Measurements from ENCODE around the gene NARF. TPM values are rescaled to one million over a fixed set of nuclear protein-coding genes. Genes with fewer than 3 reads are reported as not detected.

NARF gene
- total RNA-seq, 2 donors from 2014 or later: 86.2 to 94.4 TPM

DNA sequence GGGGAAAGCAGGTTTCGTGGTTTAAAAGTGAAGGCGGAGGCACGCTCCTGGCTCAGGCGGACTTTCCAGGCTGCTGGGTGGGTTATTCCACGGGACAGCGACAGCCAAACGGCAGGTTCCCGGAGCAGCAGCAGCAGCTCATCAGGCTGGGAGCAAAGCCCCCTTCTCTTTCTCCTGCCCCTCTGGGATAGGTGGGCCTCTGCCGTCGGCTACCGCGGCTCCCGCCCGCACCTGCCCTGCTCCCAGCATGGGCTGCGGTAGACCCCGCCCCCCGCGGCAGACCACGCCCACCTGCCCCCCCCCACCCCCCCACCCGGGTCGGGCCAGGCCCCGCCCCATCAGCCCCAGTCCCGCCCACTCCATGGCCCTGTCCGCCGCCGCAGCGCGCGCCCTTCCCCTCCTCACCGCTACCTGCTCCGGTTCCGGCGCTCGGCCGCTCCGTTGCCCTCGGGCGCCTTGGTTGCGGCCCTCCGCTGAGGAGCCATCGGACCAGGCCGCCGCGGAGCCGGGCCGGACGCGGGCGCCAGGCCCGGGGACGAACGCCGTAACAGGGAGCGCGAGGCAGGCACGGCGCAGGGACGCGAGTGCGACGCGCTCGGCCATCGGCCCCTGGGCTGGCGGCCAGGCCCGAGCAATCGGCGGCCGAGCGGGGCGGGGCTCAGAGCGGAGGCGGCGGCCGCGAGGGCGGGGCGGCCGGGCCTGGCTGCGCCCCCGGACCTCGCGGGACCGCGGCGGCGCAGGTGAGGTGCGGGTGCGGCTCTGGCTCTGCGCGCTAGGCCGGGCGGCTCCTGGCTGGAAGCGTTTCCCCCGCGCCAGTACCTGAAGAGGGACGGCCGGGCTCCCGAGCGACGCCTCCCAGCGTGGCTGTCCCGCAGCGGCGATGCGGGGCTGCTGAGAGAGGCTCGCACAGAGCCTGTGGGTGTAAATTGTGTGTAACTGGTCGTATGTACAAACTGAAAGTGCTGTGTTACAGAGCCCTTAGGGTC lies 40.2 kb upstream of the NARF start, which contains the start of the genes HEXD and OGFOD3:
Gene HEXD (plus strand): TSS at position 347 of the 986 bp plus-strand sequence. CDS start 1,453 bp downstream, outside the sequence.
Gene OGFOD3 (minus strand): TSS at position 586 of the 986 bp plus-strand sequence. CDS start 101 bp downstream, at position 485.
- Mint-ChIP-seq H3K4me3 (peak within 1 kb of the TSS; percentile 85), H3K27ac (peak within 1 kb of the TSS; percentile 71), H3K4me1 (peaks cover 23% of the 10 kb centered on the region), H3K27me3 (no peaks in the 10 kb centered on the region), H3K36me3 (ENCODE audit: low read depth) (peaks cover 3% of the 10 kb centered on the region)
- no peaks in the 10 kb centered on the region for H3K9me3 ChIP-seq (ENCODE audit: control insufficient read depth, low read length, poor library complexity, severe bottlenecking)
- DNase-seq (peak; percentile 79 to 90 (median 84)), ATAC-seq (peak; percentile 88)

DNA sequence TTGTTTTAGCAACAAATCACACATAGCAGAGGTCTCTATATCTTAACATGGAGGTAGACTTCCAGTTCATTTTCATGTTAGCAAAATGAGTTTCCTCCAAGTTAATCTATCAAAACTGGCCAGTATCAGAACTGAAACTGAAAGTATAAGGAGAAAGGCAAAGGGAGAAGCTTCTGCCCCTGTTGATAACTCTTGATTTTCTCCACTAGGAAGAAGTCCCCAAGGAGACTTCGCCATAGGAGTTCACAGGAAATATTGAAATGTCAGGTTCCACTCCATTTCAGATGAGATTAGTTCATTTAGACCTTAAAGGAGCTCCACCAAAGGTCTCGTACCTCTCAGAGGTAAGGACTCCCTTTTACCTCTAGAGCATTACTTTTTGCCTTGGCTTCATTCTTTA lies 39.0 kb upstream of the NARF start:
- Mint-ChIP-seq H3K36me3 (ENCODE audit: low read depth) (peaks cover 3% of the 10 kb centered on the region), H3K4me3 (peak overlapping the region; percentile 85), H3K27me3 (no peaks in the 10 kb centered on the region), H3K27ac (peak overlapping the region; percentile 71), H3K4me1 (peaks cover 21% of the 10 kb centered on the region)
- DNase-seq: no peak
- ATAC-seq: no peak
- no peaks in the 10 kb centered on the region for H3K9me3 ChIP-seq (ENCODE audit: control insufficient read depth, low read length, poor library complexity, severe bottlenecking)

DNA sequence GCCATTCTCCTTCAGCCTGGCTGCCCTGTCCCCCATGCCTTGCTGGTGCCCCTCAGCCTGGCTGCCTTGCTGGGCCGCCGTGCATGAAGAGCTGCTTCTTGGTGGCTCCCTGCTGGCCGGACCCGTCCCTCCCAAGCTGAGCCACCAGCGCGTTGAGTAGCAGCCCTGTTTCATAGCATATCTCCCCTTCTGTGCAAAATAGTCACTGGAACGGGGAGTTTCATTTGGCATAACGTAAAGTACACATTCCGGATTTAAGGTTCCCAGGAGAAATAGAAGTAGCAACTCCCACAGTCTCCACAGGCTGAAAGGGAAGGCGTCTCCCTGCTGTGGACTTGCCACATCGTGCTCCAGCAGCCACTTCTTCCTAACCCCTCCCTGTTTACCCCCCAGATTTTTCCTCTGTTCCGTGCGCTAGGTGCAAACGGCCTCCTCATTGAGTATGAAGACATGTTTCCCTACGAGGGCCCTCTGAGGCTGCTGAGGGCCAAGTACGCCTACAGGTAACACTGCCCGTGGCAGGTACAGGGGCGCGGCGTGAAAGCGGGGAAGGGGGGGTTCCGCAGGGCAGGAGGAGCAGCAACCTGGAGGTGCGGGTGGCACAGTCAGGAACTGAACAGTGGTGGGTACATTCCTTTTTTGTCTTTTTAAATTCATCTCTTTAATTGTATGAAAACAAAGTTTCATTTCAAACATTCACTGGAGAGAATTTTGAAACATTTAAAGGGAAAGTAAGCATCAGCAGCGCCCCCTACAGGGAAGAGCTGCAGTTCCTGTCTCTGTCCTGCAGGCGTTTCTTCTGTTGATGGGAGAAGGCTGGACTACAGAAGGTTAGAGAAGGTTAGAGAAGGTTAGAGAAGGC lies 34.3 kb upstream of the NARF start:
- H3K9me3 ChIP-seq (ENCODE audit: control insufficient read depth, low read length, poor library complexity, severe bottlenecking): no peaks in the 10 kb centered on the region
- H3K27me3 Mint-ChIP-seq: no peaks in the 10 kb centered on the region
- ATAC-seq (peak; percentile 51), DNase-seq (peak; percentile 32 to 54 (median 35))
- peaks cover 16% of the 10 kb centered on the region for H3K4me1 Mint-ChIP-seq
- H3K36me3 Mint-ChIP-seq (ENCODE audit: low read depth): peaks cover 3% of the 10 kb centered on the region
- no peak overlapping the region for H3K4me3 Mint-ChIP-seq
- H3K27ac Mint-ChIP-seq: no peak overlapping the region

DNA sequence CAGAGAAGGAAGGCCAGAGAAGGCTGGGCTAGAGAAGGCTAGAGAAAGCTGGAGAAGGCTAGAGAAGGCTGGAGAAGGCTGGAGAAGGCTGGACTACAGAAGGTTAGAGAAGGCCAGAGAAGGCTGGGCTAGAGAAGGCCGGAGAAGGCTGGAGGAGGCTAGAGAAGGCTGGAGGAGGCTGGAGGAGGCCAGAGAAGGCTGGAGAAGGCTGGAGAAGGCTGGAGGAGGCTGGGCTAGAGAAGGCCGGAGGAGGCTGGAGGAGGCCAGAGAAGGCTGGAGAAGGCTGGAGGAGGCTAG lies 33.7 kb upstream of the NARF start:
- ATAC-seq: no peak
- H3K36me3 Mint-ChIP-seq (ENCODE audit: low read depth): peaks cover 7% of the 10 kb centered on the region
- no peaks in the 10 kb centered on the region for H3K27me3 Mint-ChIP-seq
- peaks cover 18% of the 10 kb centered on the region for H3K4me1 Mint-ChIP-seq
- no peaks in the 10 kb centered on the region for H3K9me3 ChIP-seq (ENCODE audit: control insufficient read depth, low read length, poor library complexity, severe bottlenecking)
- H3K4me3 Mint-ChIP-seq: no peak overlapping the region
- no peak for DNase-seq
- H3K27ac Mint-ChIP-seq: peak overlapping the region; percentile 76

DNA sequence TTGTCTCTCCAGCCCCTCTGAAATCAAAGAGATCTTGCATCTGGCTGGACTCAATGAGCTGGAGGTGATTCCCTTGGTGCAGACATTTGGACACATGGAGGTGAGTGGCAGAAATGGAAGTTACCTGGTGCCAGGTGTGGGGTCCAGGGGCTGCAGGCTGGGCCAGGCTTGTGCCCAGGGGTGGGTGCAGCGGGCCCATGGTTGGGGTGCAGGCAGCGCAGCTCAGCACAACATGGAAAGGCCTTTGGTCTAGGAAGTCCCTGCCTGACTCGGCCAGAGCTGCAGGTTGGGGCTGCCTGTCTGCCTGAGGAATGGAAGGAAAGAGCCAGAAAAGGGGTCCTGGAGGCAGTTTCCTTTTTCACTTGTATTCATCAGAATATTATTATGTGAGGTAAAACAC lies 30.0 kb upstream of the NARF start:
- no peaks in the 10 kb centered on the region for H3K9me3 ChIP-seq (ENCODE audit: control insufficient read depth, low read length, poor library complexity, severe bottlenecking)
- Mint-ChIP-seq H3K27me3 (no peaks in the 10 kb centered on the region), H3K27ac (no peak overlapping the region), H3K4me3 (no peak overlapping the region), H3K36me3 (ENCODE audit: low read depth) (peaks cover 8% of the 10 kb centered on the region), H3K4me1 (peaks cover 15% of the 10 kb centered on the region)
- DNase-seq (no peak), ATAC-seq (no peak)

DNA sequence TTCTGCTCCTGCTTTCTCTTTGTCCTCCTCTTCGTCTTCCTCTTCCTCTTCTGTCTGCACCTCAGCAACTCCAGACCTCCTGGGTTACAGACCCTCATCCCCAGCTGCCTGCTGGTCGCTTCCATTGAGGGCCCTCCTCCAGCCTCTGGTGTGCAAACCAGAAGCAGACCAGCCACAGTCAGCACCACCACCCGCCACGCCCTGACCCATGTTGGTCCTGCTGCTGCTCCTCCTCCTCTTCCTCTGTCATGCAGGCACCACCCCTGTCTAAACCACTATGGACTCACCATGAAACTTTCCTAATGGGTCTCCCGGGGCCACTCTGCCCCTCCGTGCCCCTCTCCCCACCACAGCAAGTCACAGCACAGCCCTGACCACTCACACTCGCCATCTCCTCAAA lies 28.7 kb upstream of the NARF start:
- peaks cover 8% of the 10 kb centered on the region for H3K36me3 Mint-ChIP-seq (ENCODE audit: low read depth)
- no peak for ATAC-seq
- H3K27me3 Mint-ChIP-seq: no peaks in the 10 kb centered on the region
- H3K9me3 ChIP-seq (ENCODE audit: control insufficient read depth, low read length, poor library complexity, severe bottlenecking): no peaks in the 10 kb centered on the region
- H3K27ac Mint-ChIP-seq: no peak overlapping the region
- DNase-seq: no peak
- peak overlapping the region; percentile 52 for H3K4me3 Mint-ChIP-seq
- peaks cover 18% of the 10 kb centered on the region for H3K4me1 Mint-ChIP-seq

DNA sequence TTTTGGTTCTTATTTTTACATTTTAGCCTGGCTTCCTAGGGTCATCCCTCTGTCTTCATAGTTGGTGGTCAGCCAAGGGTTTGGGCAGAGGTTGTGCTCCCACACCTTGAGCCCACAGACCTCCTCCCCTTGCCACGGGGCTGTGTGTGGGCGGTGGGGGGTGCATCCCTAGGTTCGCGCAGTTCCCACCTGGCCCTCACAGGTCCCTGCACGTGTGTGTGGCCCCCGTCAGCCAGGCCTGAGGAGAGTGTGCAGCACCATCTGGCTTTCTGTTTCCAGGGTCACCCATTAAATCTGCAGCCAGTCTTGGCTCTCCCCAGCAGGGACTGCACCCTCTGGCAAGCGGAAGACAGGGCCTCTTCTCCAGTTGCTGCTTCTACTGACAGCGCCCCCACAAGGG lies 26.5 kb upstream of the NARF start:
- ATAC-seq: no peak
- peaks cover 8% of the 10 kb centered on the region for H3K36me3 Mint-ChIP-seq (ENCODE audit: low read depth)
- no peak overlapping the region for H3K4me3 Mint-ChIP-seq
- no peaks in the 10 kb centered on the region for H3K27me3 Mint-ChIP-seq
- DNase-seq: no peak
- no peak overlapping the region for H3K27ac Mint-ChIP-seq
- H3K9me3 ChIP-seq (ENCODE audit: control insufficient read depth, low read length, poor library complexity, severe bottlenecking): no peaks in the 10 kb centered on the region
- H3K4me1 Mint-ChIP-seq: peaks cover 15% of the 10 kb centered on the region

DNA sequence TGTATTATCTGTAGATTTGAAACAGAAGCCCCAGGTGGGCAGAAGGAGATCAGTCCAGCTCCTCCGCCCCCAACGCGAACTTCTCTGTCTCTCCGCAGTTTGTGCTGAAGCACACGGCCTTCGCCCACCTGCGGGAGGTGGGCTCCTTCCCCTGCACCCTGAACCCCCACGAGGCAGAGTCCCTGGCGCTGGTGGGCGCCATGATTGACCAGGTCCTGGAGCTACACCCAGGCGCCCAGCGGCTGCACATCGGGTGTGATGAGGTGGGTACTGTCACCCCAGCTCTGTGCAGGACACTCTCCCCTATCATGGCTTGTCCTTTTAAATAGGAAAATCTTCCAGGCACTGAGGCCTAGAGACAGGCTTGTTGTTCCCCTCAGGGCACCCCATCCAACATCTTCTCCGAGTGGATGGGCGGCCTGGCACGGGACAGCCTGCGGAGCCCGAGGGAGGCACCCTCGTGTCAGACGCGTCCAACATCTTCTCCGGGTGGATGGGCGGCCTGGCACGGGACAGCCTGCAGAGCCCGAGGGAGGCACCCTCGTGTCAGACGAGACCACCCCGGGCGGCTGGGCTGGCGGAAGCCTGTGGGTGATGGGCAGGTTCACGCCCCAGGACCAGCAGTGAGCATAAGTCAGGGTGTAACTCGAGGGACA lies 24.9 kb upstream of the NARF start:
- no peak for ATAC-seq
- no peak for DNase-seq
- Mint-ChIP-seq H3K27me3 (no peaks in the 10 kb centered on the region), H3K36me3 (ENCODE audit: low read depth) (peaks cover 8% of the 10 kb centered on the region), H3K4me3 (no peak overlapping the region), H3K27ac (no peak overlapping the region), H3K4me1 (peaks cover 15% of the 10 kb centered on the region)
- H3K9me3 ChIP-seq (ENCODE audit: control insufficient read depth, low read length, poor library complexity, severe bottlenecking): no peaks in the 10 kb centered on the region

DNA sequence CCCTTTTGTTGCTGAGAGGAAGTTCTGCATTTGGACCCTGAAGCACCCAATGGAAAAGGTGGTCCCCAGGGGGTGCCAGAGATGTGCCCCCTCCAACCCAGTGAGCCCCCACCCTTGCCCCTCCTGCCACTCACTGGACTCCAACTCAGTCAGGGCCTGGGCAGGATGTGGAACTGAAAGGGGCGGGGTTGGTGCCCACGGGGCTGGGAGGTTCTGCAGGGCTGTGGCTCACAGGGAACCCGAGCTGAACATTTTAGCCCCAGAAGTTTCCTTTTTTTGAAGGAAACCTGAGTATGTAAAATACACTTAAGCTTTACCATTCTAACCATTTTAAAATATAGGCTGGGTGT lies 24.4 kb upstream of the NARF start:
- no peaks in the 10 kb centered on the region for H3K27me3 Mint-ChIP-seq
- peaks cover 15% of the 10 kb centered on the region for H3K4me1 Mint-ChIP-seq
- H3K36me3 Mint-ChIP-seq (ENCODE audit: low read depth): peaks cover 8% of the 10 kb centered on the region
- no peak for DNase-seq
- no peak overlapping the region for H3K4me3 Mint-ChIP-seq
- peak overlapping the region; percentile 16 for H3K27ac Mint-ChIP-seq
- peak; percentile 63 for ATAC-seq
- no peaks in the 10 kb centered on the region for H3K9me3 ChIP-seq (ENCODE audit: control insufficient read depth, low read length, poor library complexity, severe bottlenecking)

DNA sequence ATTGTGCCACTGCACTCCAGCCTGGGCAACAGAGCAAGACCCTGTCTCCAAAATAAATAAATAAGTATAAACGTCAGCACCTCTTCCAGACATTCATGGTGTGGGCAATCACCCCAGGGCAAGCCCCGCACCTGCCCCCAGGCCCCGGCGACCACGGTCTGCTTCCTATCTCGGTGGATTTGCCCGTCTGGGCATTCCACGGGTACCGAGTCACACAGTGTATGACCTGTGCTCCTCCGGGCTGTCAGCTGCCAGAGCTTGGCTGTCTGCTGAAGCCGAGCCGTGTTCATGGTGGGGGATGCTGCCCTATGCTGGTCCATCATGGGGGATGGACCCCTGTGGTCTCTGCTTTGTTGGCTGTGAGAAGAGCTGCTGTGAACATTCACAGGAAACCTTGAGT lies 23.4 kb upstream of the NARF start:
- Mint-ChIP-seq H3K4me3 (no peak overlapping the region), H3K4me1 (peaks cover 7% of the 10 kb centered on the region), H3K27ac (peak overlapping the region; percentile 16), H3K27me3 (no peaks in the 10 kb centered on the region), H3K36me3 (ENCODE audit: low read depth) (peaks cover under 1% of the 10 kb centered on the region)
- ATAC-seq (no peak), DNase-seq (no peak)
- no peaks in the 10 kb centered on the region for H3K9me3 ChIP-seq (ENCODE audit: control insufficient read depth, low read length, poor library complexity, severe bottlenecking)

DNA sequence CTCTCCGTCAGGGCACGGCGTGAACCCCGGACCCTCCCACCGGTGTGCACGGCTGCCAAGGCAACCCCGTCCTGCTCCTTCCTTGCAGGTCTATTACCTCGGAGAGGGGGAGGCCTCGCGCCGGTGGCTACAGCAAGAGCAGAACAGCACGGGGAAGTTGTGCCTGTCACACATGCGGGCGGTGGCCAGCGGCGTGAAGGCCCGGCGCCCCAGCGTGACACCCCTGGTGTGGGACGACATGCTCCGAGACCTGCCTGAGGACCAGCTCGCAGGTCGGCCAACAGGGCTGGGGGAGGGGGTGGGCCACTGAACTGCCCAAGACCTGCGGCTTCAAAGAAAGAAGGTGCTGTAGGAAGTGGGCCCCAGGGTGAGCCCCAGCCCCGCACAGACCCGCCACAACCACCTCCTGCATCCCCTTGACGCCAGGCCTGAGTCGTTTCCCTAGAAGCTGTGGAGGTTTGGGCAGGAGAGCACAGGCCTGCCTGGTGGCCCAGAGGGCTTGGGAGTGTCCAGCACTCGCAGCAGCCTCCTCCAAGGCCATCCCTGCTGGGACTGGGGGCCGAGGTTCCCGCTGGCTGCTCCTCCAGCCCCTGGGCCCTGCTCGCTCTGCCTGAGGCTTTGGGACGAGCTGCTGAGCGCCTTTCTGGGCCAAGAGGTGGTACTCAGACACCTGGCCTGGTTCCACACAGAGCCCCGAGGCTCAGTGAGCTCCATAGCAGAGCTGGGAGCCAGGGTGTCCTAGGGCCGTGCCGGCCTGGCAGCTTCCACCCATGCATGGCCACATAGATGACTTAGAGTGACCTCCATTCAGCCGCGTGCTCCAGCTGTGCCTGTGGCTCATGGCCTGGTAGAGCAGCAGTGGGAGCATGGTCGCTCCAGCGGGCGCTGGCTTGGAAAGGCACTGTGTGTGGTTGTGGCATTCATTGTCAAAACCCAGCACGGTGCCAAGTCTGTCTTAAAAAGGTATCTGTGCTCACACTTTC lies 22.6 kb upstream of the NARF start:
- DNase-seq (no peak), ATAC-seq (no peak)
- Mint-ChIP-seq H3K4me3 (no peak overlapping the region), H3K36me3 (ENCODE audit: low read depth) (no peaks in the 10 kb centered on the region), H3K4me1 (peaks cover 6% of the 10 kb centered on the region), H3K27me3 (no peaks in the 10 kb centered on the region), H3K27ac (no peak overlapping the region)
- no peaks in the 10 kb centered on the region for H3K9me3 ChIP-seq (ENCODE audit: control insufficient read depth, low read length, poor library complexity, severe bottlenecking)

DNA sequence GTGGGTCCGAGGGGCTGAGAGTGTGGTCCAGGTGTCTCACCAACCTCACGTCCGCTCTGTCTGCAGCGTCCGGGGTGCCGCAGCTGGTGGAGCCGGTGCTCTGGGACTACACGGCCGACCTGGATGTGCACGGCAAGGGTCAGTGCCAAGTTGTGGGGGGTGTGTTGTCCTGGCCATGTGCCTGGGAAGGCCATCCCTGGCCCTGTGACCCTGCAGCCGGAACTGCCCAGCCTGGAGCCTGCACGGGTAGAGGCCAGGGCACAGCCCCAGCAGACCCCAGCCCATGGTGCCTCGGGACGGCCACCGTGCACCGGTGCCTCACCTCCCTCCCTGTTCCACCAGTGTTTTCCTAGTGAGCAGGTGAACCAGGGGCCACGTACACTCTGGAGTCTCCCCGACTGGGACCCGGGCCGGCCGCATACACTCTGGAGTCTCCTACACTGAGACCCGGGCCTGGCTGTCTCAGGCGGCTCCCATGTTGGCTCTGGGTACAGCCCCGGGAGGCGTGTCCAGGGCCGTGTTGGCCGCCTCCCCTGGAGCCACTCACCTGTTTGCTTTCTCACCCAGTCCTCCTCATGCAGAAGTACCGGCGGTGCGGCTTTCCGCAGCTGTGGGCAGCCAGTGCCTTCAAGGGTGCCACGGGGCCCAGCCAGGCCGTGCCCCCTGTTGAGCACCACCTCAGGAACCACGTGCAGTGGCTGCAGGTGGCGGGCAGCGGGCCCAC lies 21.8 kb upstream of the NARF start:
- ATAC-seq (no peak), DNase-seq (no peak)
- Mint-ChIP-seq H3K27me3 (no peaks in the 10 kb centered on the region), H3K36me3 (ENCODE audit: low read depth) (no peaks in the 10 kb centered on the region), H3K4me1 (peaks cover 6% of the 10 kb centered on the region), H3K27ac (no peak overlapping the region), H3K4me3 (no peak overlapping the region)
- H3K9me3 ChIP-seq (ENCODE audit: control insufficient read depth, low read length, poor library complexity, severe bottlenecking): no peaks in the 10 kb centered on the region
